ENCODE results near the gene XCL1.

XCL1 gene

DNA sequence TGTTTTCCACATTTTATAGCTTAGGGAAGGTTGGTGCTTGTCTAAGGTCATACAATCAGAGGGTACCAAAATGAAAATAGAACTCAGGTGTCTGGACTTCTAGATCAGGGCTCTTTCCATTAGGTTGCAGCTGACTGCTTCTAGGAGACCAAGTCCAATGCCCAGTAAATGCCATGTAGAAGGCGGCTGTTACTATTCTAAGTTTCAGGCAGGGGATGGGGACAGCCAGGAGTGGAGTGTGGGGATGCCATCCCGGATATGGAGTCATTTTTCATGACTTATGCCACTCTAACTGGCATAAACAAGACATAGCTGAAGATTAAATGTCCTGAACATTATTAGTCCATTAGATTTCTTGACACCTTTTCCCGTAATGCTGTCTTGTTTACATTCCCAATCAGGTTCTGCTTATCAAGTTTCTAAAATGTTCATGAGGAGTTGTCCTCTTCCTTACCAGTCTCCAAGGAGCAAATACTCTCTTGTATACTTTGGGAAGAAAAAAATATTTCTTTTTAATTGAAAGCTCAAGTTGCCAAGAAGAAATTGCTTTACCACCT, 31.5 kb downstream of the XCL1 start:
- DNase-seq, result no peak

DNA sequence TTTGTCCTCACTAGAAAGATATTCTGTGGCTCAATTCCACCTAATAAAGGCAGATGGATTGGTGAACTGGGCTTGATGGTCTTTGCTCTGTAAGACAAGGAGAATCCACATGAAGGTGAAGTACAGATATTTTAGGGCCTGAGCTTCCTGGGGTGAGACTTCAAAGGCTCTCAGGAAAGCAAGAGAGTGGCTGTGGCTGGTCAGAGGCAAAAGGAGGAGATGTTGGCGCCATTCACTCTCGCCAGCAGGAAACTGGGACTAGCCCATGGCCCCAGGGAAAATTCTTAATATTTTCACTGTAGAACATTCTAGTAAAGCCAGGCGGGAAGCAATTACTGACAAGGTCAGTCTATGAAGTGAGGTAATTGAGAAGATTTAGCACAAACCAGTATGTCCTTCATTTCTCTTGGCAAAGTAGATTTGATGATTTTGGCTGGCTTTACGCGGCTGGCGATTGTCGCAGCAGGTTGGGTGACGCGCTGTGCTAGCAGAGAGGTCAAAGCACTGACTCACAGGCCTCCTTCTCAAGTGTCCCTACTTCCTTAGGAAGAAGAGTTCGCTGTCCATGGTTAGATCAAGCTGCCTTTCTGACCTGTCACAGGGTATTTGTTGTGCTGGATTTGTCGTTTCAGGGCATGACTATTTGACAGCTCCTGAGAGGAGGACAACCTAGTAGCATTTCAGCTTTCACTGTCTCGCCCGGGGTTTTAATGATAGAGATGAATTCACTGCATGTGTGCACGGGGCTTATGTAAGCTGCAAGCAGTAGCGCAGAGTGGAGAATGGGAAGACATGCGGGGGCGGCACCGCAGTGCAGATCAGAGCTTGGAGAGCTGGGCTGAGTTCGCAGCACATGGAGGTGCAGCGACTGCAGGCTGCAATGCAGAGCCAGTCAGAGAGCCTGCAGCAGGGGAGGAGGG, 32.7 kb downstream of the XCL1 start:
- no peak for DNase-seq

DNA sequence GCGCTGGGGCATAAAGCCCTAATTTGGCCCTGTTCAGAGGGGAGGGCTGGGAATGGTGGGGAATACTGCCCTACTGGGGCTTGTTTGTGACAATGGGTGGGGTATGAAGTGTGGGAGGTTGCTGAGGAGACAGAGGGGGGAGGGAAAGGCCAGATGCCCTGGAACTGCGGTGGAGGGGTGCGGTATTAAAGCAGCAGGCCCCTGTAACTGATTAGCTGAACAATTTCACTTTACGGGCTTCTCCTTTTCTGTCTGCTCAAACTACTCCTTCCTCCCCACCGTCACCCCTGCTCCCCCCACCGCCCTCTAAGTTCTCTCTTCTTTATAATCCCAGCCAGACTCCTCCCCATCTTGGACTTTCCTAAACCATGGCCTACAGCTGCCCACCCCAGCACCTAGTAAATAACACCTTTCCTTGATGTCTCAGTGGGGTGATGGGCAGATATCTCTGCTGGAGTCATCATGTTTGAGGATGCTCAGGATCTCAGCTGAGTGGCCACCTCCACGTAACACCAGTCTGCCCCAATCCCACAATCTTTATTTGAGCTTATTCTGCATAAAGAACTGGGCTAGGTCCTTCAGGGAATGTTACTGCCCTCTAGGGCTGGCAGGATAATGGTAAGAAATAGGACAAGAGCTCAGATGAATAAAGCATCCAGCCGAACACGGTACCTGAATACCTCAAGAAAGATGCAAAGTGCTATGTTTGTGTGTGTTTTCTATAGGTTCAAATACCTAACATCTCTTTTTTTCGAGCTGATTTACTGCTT, 33.5 kb downstream of the XCL1 start:
- DNase-seq, result no peak

DNA sequence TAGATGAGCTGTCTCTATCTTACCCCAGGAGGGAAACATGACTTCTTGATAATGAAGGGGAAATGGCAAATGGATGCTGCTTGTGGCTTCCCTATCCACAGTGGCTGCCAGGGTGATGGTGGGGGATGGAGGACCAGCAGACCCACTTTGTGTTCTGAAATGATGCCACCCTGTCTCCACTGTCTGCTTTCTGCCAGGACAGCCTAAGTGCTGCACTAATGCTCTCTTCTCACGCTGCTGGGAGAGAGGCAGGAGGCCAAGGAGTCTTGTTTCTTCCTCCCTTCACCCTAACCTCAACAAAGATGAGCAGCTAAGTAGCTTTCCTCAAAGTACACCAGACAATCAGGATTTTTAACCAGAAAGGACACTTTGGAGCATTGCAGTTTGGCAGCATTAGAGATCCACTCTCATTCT, 36.6 kb downstream of the XCL1 start:
- DNase-seq, result no peak

DNA sequence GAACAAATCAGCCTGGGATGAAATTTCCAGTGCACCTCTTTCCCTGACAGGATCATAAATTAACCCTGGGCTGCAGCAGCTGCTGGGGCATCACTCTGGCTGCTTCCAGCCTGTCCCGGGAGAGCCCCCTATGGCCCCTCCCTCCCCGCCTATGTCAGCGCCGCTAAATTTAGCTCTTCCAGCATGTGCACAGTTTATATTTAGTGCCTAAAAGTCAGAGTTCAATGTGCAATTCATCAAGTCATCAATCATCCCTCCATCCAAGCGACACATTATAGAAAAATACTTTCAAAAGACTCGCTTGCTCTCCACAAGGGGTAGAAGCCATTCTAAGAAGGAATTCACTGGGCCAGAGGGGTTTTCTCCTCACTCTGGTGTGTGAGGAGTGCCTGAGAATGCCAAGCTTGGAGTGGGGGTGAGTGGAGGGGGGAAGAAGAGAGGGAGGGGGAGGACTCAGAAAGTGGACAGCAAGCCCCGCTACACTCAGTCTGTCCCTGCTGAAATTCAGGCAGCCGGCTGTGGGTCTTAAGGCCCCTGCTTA, 37.4 kb downstream of the XCL1 start:
- DNase-seq, result no peak

DNA sequence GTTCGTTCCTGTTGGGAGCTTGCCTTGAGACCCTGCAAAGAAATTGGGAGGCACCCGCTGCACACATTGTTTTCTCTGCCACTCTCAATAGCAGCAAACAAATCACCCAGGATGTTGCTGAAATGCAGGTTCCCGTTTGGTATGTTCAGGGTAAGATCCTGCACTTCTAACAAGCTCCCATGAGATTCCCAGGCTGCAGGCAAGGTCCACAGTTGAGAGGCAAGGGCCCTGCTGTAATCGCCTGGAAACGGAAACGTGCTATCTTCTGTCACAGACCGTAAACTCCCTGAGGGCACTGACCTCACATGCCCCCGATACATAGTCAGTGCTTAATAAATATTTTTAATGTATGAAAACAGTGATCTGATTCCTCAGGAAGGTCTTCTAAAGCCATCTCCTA, 37.8 kb downstream of the XCL1 start:
- no peak for DNase-seq

DNA sequence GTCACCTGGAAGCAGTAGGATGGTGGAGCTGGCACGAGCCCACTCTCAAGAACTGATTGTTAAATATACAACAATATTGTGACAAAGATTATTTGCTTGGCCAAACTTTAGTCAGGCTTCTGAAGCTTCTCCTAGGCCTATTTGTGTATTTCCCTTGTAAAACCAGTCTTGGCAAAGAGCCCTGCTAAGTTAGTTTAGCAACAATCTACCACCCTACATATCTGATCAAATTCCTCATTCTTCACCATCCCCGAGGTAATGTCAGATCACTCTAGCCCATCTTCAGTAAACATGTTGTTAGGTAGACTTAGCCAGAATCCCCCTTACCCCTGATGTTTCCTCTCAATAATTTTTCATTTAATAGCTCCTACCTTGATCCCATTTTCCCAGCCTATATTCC, 39.6 kb downstream of the XCL1 start:
- no peak for DNase-seq

DNA sequence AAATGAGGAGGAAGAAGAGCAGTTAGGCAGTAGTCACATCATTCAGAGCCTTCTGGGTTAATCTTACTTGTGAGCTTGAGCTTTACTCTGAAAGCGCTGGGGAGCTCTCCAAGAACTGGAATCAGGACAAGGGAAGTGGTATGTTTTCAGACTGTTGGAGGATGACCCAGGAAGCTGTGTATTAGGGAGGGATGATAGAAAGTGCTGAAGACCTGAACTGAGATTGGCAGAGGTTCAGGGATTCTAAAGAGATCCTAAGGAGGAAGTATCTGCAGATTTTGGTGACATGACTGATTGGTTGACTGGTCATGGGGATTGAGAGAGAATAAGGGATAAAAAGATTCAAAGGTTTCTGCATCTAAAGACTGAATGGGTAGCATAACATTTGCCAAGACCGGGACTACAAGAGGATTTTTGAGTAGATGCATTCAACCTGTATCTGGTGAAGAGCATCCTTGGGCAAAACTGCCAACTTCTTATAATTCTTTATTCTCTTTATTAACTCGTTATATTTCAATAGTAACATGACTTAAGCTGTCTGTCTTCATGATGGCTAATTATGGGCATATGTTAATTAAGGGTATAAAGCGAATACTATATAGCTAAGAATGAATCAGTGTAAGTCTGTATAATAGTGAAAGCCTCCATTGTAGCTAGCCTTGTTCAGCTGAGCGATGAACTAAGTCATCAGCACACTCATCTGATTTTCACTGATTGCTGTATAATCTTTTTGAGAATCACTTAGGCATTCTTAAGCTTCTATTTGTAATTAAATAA, 41.8 kb downstream of the XCL1 start:
- no peak for DNase-seq

DNA sequence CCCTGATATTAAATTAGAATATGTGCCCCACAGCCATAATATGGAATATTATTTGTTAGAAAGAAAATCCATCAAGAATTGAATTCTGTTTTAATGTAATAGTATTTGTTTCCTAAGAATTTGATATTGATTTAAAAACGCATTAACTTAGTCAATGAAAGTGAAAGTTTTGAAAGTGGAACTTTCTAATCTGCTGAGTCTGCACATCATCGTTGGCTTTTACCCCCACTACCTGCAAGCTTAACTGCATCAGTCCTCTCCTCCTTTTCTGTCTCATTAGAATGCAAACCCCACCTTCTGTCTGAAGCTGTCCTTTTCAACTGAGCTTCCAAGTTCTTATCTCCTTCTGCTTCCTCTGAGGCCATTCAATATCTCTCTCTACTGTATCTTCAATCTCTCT, 42.5 kb downstream of the XCL1 start:
- no peak for DNase-seq

DNA sequence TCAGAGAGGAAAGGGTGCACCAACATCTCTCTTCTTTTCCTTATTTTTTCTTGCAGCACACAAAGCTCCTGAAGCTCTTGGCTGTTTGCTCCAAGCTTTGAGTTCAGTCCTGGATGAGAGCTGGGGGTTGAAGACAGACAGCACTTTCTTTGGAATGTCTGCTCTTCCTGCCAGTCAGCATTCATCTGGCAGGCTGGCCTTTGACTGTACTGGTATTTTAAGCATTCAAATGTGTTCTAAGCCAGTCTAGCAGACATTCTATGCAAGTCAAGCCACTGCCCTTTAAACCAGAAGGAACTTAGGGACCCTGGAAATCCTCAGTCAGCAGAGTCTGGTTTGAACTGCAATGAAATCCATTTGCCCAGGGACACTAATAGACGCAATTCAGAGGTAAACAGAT, 45.0 kb downstream of the XCL1 start:
- DNase-seq, result no peak

DNA sequence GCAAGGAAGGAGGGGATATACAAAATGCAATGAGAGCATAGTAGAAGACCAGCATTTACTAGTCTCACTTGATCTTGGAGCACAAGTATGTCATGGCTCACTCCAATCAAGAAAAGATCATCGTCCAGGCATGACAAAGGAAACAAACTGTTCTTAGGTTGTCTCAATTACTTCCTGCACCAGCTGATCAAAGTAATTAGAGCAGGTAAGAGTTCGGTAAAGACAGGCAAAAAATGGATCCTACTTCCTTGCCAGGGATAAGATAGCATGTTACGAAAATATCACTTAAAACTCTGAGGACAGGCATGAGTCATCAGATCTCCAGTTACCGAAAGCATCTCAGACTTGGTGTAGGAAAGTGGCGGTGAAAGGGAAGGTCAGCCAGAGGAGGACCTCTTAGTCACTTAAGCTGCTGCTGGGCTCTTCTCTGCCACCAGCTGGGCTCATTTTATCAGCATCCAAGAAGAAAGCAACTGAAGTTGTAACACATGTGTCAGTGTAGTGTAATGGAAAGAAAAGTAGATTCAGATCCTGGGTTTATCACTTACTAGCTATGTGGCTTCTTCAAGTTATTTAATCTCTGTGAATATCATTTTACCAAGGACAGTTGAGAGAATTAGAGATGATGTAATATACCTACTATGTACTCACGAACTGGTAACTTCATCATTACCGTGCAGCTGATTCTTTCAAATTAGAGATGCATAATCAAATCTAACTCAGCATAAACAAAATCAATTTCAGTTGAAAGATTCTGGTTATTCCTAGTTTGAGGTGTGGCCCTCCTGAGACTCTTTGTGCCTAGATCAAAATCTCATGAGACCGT, 46.8 kb downstream of the XCL1 start:
- no peak for DNase-seq

DNA sequence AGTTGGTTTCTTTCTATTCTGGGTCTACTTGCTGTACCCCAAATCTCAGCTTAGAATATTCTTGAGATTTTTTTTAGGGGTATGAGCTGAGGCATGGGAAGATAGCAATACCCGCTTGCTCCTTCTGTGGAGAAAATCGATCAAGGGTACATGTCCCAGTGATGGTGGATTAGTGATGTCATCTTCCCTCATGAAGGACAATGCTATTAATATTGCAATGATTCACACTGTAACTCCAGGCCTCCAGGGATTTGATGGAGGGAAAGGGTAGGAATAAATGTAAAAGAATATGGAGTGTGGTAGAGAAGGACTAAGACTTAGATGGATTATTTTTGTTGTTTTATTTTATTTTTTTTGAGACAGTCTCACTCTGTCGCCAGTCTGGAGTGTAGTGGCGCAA, 47.4 kb downstream of the XCL1 start:
- no peak for DNase-seq

DNA sequence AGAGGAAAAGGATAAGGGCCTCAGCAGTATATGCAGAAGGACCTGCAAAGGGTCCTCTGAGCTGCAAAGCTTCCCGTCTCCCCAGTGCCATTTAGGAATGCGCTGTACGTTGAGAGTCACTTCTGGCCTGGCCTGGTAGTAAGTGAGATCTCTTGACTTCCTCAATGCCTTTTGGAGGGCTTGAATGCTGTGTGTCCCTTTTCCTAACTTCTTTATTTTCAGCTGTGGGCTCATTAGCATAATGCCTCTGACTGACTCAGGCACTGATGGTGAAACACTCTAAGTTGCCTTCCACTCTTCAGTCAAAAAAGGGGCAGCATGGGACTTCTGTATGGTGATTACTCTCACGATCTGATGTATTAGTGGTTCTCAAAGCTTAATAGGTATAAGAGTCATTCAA, 49.9 kb downstream of the XCL1 start:
- DNase-seq, result no peak

DNA sequence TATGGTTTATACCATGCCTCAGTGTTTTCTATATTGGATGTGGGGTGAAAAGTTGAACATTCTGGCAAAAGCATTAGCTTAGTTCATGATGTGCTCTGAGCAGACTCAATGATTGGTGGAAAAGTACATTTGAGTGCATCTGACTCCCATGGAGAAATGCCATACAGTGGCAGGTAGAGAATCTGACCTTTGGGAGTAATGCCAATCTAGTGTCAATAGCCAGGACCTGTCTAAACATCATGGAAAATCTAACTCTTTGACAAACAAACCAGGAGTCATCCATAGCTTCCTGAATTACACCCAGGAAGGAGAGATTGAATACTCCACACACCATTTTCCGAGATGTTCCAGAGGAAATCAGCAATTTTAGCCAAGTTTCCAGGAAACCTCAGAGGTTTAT, 51.0 kb downstream of the XCL1 start:
- no peak for DNase-seq

DNA sequence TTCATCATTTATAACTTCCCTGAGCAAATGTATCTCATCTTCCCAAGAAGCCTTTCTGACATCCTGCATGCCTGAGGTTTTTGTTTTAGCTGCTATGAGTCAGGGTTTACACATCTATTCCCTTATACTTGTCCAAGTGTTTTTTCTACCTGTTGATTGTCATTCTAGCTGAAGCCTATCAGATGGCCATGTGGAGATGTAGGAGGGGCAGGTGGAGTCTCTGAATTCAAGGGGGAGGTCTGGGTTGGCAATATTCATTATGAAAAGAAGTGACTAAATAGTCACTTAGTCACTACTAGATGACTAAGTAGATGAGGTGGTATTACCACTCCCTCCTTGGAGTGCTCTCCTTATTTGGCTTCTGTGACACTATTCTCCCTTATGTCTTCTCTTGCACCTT, 52.4 kb downstream of the XCL1 start:
- DNase-seq, result no peak

DNA sequence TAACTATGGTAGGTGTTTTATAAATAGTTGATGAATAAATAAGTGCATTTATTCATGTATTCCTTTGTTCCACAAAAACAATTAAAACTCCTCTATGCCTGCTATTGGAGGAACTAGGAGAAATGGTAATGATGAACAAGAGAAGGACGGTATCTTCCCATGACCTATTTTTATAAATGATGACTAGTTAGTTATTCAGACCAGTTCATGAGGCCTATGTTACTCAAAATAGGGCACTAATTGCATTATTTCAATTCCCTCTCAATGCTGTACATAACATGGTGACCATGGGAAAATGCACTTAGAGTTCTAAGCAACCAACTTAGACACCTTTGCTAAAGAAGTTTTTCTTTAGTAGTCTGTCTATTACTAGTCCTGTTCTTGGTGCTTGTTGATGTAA, 53.1 kb downstream of the XCL1 start:
- no peak for DNase-seq

Data from NCI-H526 treated with DMSO at 0.1 percent for 48 hours (cell line).